Adipose tissue (tissue), 3 donors: Measurements from ENCODE around the gene SLC25A33. TPM values are rescaled to one million over a fixed set of nuclear protein-coding genes. Genes with fewer than 3 reads are reported as not detected.

Experiments used
- H3K27ac ChIP-seq: one replicate; pipeline ENCODE4 v1.5.1; 2013; ENCODE audit warnings: low read depth, low read length
- WGBS, 3 donors: extraction: QIAGEN DNeasy Blood & Tissue Kit; methylation state at CpG; one replicate each; pipeline ENCODE4 v1.1.7; 2013; 5-methylcytosine and 5-hydroxymethylcytosine counted together
- polyA plus RNA-seq, 3 donors: library from polyadenylated mRNA; stranded (reverse); fragments of 200-250 nt; gene quantifications; one replicate each; pipeline ENCODE4 v1.2.3, GENCODE V29; 2013
- donor health status: healthy with polysubstance abuse.
- donor health status: Bipolar disorder and iron deficiency.
- donor health status: healthy.

SLC25A33 gene
- polyA plus RNA-seq, 3 donors = 2.7 to 9.7 (median 7.4) TPM

DNA sequence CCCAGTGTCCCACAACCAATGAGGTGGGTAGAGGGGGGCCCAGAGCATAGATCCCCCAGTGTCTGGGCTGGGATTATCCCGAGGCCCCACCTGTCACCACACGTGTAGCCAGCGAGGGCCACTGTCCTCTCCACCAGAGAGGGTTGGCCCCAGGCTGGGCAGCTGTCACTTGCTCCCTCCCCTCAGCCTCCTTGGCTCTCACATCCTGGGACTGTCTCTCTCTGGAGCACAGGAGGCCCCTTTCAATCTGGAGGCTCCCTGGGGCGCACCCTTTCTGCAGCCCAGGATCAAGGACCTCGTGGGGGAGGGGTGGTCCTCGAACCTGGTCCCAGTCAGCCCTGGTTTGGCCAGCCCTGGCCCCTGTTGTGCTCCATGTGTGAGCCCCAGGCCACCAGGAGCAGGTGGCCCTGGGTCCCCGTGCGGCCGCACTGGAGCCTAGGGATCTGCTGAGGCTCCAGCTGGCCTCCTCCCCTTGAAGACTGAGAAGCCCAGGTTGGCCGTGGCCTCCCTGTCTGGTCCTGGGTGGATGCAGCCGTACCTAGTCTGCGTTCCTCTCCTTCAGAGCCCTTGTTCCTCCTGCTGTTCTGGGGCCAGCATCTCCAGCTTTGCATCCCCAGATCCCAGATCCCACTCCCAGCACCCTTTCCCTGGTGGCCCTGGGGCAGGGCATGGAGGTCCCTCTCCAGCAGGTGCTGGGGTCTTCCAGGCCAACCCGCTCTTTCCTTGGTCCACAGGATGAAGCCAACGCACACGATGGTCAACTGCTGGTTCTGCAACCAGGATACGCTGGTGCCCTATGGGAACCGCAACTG, 56.1 kb downstream of the SLC25A33 start:
- H3K27ac ChIP-seq = no peak overlapping the region
- 87 to 92% (median 89%) methylated on average over 17 of the region's 17 CpGs for WGBS, 3 donors

- 88 to 94% (median 91%) methylated on average over 12 of the region's 12 CpGs for WGBS, 3 donors
- no peak overlapping the region for H3K27ac ChIP-seq
Observed at GRCh38 chr1:9595968-9596340, 56.7 kb downstream of the SLC25A33 start.

DNA sequence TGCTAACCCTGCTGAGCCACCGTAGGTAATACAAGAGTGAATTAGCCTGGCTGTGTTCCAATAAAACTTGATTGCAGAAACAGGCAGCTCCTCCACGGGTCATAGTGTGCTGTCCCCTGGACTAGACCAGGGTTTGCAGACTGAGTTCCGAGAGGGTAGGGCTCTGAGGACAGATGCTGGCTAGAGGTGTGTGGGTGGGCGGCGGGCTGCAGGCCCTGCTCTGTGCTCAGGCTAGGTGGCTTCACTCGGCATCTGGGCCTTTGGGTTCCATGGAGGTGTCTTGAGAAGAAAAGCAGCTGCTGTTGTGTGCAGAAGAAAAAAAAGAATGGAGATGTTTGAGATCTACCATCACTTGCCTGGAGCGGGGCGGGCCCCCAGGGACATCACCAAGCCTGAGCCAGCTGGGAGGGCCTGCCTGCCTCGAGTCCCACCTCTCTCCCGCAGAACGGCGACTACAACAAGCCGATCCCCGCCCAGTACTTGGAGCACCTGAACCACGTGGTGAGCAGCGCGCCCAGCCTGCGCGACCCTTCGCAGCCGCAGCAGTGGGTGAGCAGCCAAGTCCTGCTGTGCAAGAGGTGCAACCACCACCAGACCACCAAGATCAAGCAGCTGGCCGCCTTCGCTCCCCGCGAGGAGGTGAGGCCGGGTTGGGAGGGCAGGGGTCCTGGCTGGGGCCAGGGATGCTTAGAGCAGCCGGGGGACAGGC, 57.3 kb downstream of the SLC25A33 start:
- H3K27ac ChIP-seq = no peak overlapping the region
- 75 to 80% (median 80%) methylated on average over 27 of the region's 27 CpGs for WGBS, 3 donors

- 87 to 92% (median 91%) methylated on average over 13 to 14 of the region's 14 CpGs for WGBS, 3 donors
- no peak overlapping the region for H3K27ac ChIP-seq
Observed at GRCh38 chr1:9597361-9598315, 58.4 kb downstream of the SLC25A33 start.

DNA sequence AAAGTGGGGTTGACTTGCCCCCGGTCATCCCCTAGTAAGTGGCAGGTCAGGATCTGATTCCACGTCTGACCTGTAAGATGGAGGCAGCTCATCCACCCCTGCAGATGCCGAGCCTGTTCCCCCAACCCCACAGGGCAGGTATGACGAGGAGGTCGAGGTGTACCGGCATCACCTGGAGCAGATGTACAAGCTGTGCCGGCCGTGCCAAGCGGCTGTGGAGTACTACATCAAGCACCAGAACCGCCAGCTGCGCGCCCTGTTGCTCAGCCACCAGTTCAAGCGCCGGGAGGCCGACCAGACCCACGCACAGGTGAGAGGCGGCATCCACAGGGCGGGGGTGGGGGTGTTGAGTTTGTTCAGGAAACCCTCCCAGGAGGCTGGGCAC, 59.0 kb downstream of the SLC25A33 start:
- 89 to 93% (median 91%) methylated on average over 14 to 18 of the region's 18 CpGs for WGBS, 3 donors
- H3K27ac ChIP-seq = no peak overlapping the region

DNA sequence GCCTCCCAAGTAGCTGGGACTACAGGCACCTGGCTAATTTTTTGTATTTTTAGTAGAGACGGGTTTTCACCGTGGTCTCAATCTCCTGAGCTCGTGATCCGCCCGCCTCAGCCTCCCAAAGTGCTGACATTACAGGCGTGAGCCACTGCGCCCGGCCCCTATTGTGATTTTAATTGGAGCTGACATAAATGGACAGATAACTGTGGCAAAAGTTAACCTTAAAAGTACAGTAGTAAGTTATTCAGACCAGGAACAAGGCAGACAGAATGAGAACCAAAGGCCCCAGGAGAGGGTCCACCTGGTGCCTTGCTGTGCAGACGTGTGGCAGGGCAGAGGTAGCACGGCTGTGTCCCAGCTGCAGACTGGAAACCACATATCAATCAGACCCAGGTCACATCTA, 60.5 kb downstream of the SLC25A33 start:
- no peak overlapping the region for H3K27ac ChIP-seq
- 94 to 96% (median 95%) methylated on average over 10 of the region's 10 CpGs for WGBS, 3 donors

DNA sequence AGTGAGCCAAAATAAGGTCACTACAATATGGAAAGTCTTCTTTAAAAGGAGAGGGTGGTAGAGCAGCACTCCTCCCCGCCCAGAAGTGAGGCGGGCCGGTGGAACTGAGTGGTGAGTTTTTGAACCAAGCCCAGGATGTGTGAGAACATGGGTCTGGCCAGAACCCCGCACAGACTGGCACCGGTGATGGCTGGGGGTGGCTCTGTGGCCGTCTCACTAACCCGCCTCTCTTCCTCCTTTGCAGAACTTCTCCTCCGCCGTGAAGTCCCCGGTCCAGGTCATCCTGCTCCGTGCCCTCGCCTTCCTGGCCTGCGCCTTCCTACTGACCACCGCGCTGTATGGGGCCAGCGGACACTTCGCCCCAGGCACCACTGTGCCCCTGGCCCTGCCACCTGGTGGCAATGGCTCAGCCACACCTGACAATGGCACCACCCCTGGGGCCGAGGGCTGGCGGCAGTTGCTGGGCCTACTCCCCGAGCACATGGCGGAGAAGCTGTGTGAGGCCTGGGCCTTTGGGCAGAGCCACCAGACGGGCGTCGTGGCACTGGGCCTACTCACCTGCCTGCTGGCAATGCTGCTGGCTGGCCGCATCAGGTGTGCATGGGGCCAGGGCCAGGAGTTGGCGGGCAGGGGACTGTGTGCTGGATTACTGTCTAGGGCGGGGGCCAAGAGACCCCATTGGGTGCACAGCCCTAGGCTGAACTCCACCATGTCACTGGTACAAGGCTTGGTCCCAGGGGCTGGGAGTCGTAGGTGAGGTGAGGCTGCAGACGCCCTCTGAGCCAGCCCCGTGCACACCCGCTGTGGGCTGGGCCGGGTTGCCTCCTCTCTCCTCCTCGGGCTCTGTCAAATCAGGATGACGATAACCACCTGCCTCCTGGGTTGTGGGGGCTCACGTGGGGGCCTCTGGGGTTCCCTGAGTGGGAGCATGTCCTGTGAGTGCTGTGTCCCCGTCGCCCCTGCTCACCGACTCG, 61.9 kb downstream of the SLC25A33 start:
- 92 to 95% (median 94%) methylated on average over 35 to 39 of the region's 39 CpGs for WGBS, 3 donors
- no peak overlapping the region for H3K27ac ChIP-seq

DNA sequence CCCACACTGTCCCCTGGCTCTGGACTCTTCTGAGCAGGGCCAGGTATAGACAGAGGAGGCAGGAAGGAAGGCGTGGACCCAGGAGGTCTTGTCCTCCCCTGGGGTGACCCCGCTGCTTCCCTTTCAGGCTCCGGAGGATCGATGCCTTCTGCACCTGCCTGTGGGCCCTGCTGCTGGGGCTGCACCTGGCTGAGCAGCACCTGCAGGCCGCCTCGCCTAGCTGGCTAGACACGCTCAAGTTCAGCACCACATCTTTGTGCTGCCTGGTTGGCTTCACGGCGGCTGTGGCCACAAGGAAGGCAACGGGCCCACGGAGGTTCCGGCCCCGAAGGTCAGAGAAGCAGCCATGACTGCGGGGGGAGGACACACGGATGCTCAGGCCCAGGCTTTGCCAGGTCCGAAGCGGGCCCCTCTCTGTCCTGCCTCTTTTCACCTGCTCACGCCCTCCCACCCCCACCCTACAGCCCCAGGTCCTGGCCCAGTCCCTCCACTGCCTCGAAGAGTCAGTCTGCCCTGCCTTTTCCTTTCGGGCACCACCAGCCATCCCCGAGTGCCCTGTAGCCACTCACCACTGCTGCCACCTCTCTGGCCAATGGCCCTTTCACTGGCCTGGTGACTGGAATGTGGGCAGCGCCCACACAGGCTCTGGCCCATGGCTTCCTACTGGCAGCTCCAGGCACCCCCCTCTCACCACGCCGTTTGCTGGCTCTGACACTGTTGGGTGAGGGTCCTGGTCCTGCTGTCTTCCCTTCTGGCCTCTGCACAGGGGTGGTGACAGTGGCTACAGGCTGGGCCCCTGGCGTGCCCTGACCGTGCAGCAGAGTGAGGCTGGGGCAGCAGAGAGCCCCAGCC, 62.9 kb downstream of the SLC25A33 start:
- WGBS, 3 donors = 95 to 97% (median 96%) methylated on average over 24 to 26 of the region's 26 CpGs
- no peak overlapping the region for H3K27ac ChIP-seq

DNA sequence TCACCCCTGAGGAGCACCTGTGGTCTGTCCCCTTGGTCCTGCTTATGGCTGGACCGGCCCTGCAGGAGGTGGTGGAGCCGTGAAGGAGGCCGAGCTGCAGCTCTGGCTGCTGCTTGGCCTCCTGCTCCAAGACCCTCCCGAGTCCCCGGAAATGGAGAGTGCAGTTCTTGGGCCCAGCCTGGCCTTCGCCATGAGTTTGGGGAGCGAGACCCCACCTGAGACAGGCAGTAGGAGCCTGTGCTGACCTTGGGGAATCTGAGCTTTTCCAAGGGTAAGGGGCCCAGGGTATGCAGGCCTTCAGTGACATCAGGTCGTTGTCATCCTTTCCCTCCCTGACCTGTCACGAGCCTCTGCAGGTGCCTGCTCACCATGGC, 63.5 kb downstream of the SLC25A33 start:
- no peak overlapping the region for H3K27ac ChIP-seq
- WGBS, 3 donors = 94 to 98% (median 95%) methylated on average over 9 of the region's 9 CpGs

DNA sequence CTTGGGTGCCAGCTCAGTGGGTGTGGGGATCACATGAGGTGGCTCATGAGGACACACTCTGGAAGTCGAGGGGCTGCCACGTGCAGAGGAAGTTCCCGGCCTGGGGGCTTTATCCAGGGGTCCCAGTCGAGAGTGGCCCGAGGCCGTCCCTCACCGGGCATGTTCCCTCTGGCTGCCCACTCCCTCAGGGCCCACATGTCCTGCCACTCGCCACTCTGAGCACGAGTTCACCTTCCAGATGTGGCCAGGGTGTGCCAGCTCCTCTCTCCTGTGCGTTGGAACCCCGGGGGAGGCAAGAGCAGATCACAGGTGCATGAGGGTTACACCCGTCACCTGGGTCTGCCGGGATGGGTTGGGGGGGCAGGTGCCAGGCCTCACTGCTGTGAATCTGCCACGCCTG, 64.0 kb downstream of the SLC25A33 start:
- 92 to 94% (median 93%) methylated on average over 13 to 14 of the region's 14 CpGs for WGBS, 3 donors
- no peak overlapping the region for H3K27ac ChIP-seq

- WGBS, 3 donors = 93 to 94% (median 93%) methylated on average over 42 of the region's 42 CpGs
- H3K27ac ChIP-seq = no peak overlapping the region
Observed at GRCh38 chr1:9603766-9604753, 64.8 kb downstream of the SLC25A33 start.

DNA sequence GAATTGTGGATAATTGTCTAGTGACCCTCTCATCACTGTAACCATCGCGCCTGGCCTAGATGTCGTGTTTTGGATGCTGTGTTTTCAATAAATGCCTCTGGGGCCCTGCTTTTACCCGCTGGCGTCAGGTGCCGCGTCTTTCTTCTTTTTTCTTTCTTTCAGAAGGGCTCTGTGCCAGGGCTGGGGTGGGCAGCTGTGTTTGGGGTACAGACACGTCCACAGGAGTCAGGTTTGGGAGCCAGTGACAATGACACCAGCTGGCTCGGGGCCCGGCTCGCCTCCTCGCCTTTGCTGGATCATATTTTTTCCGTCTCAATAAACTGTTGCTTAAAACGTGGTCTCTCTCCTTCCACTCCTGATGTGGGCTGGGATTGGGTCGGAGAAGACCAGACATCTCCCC, 65.6 kb downstream of the SLC25A33 start:
- no peak overlapping the region for H3K27ac ChIP-seq
- whole genome bisulfite sequencing, 3 donors = 91 to 95% (median 95%) methylated on average over 15 of the region's 15 CpGs

- no peak overlapping the region for H3K27ac ChIP-seq
- WGBS, 3 donors = 95 to 97% (median 96%) methylated on average over 14 of the region's 14 CpGs
Observed at GRCh38 chr1:9605946-9606455, 66.7 kb downstream of the SLC25A33 start.

- H3K27ac ChIP-seq = no peak overlapping the region
- WGBS, 3 donors = 88 to 94% (median 91%) methylated on average over 21 of the region's 21 CpGs
Observed at GRCh38 chr1:9606458-9606857, 67.2 kb downstream of the SLC25A33 start.

- WGBS, 3 donors = 64 to 83% (median 75%) methylated on average over 10 of the region's 10 CpGs
- no peak overlapping the region for H3K27ac ChIP-seq
Observed at GRCh38 chr1:9606948-9607347, 67.7 kb downstream of the SLC25A33 start.

DNA sequence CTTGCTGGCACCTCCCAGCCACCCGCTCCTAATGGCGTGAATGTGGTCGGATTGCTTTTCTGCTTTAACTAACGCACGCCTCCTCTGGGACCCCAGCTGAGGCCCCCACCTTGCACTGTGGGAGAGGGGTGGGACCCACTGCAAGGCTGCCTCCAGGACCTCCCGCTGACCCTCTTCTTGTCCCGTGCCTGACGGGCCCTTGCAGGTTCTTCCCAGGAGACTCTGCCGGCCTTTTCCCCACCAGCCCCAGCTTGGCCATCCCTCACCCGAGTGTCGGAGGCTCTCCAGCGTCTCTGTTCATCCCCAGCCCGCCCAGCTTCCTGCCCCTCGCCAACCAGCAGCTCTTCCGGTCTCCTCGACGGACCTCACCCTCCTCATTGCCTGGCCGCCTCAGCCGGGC, 68.1 kb downstream of the SLC25A33 start:
- 87 to 90% (median 88%) methylated on average over 18 to 19 of the region's 19 CpGs for WGBS, 3 donors
- no peak overlapping the region for H3K27ac ChIP-seq
